SH-SY5Y (cell line): ENCODE data around the gene PEX14.

ENCODE experiments used
- GATA2 ChIP-seq: IDR thresholded peaks from 2 replicates; pipeline ENCODE4 v1.6.1; 2011; ENCODE audit warnings: mild to moderate bottlenecking, low read depth, low read length
- GATA3 ChIP-seq: IDR thresholded peaks from 2 replicates; pipeline ENCODE4 v1.6.1; 2011; ENCODE audit warnings: low read depth, mild to moderate bottlenecking, low read length, moderate library complexity

DNA sequence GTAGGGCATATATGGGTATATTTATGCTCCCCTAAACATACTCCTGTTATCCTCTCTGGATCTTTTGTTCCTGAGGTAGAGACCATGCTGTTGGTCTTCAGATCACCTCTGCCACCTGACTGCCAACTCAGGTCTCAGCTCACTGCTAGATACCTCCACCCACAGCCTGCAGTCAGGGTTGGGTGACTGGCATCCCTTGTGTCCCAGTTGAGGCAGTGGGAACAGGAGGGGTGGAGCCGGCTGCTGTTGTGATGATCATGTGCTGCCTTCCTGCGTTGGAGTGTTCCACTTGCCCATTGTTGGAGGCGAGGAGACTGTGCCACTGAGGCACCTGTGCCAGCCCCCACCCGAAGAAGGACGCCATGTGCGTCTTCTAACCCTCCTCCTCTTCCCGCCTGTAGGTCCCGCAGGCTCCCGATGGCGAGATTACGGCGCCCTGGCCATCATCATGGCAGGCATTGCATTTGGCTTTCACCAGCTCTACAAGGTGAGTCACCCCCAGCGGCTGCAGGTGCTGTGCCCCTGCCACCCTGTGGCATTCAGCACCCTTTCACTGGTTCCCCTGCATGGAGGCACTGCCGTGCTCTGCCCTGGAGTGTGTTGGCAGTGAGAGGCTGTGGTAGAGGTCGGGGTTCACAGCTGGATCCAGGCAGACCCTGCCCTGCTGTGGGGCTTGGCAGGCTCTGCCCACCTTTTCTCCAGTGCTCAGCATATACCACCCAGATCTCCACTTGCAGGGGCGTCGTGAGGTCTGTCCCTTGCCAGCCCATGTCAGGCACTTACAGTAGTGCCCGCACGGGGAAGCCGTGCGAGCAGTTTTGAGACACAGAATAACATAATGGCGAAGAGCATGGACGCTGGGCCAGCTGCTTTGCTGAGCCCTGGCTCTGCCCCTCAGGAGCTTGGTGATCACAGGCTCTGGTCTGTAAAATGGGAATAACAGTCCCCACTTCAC is 143.5 kb downstream of the PEX14 start:
- TF ChIP-seq GATA2 (no peak), GATA3 (no peak)
